AG09309 (cell line): ENCODE data around the gene YWHAB.

Experiments used
- DNase-seq: peaks from one replicate; pipeline ENCODE4 v3.0.0-alpha.2; 2010; ENCODE audit warnings: low read depth
- H3K4me3 ChIP-seq: 2 replicates; pipeline ENCODE4 v1.5.1; 2011; ENCODE audit warnings: mild to moderate bottlenecking, low read depth, low read length, moderate library complexity; ENCODE audit not compliant: control insufficient read depth
- TF ChIP-seq, protein P1 (sequence below): IDR thresholded peaks from 2 replicates; pipeline ENCODE4 v1.5.1; 2011; ENCODE audit warnings: mild to moderate bottlenecking, low read depth, low read length, inconsistent platforms; ENCODE audit not compliant: insufficient read depth, control insufficient read depth; ENCODE audit errors: missing control alignments

The YWHAB gene

DNA sequence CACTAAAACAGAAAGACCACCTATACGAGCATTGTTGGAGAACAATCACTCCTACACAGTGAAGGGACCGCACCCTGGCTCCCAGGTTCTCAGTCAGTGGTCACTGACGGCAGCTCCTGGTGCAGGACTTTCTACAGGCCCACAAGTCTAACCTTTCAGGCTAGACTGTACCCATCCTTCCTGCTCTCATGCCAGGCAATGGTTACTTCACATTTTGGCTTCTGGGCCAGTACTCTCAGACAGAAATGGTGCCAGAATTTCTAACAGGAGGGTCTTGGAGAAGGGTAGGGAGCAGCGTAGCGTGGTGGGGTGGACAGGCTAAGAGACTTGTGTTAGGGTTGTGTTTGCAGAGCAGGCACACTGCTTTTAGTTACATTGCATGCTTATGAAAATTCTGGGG, 62.6 kb downstream of the YWHAB start:
- no peak for DNase-seq
- no peak overlapping the region for H3K4me3 ChIP-seq
- TF ChIP-seq, protein P1, sequence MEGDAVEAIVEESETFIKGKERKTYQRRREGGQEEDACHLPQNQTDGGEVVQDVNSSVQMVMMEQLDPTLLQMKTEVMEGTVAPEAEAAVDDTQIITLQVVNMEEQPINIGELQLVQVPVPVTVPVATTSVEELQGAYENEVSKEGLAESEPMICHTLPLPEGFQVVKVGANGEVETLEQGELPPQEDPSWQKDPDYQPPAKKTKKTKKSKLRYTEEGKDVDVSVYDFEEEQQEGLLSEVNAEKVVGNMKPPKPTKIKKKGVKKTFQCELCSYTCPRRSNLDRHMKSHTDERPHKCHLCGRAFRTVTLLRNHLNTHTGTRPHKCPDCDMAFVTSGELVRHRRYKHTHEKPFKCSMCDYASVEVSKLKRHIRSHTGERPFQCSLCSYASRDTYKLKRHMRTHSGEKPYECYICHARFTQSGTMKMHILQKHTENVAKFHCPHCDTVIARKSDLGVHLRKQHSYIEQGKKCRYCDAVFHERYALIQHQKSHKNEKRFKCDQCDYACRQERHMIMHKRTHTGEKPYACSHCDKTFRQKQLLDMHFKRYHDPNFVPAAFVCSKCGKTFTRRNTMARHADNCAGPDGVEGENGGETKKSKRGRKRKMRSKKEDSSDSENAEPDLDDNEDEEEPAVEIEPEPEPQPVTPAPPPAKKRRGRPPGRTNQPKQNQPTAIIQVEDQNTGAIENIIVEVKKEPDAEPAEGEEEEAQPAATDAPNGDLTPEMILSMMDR = no peak

DNA sequence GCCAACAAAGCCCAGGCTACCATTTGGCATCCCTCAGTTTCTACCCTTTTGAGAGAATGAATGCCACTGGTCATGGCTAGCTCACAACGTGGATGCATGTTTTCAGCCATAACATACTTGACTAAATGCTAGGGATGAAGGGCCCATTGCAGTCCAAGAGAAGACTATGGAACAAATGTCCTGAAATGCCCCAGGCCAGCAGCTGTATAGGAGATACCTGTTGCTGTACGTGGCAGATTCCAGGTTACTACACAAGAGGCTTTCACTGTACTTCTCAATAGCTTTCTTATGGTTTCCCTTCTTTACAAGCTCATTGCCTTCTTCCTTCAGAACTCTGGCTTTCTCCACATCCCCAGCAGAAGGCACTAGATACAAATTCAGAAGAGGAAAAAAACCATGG, 63.0 kb downstream of the YWHAB start:
- DNase-seq = no peak
- TF ChIP-seq, protein P1 = no peak
- H3K4me3 ChIP-seq = no peak overlapping the region

DNA sequence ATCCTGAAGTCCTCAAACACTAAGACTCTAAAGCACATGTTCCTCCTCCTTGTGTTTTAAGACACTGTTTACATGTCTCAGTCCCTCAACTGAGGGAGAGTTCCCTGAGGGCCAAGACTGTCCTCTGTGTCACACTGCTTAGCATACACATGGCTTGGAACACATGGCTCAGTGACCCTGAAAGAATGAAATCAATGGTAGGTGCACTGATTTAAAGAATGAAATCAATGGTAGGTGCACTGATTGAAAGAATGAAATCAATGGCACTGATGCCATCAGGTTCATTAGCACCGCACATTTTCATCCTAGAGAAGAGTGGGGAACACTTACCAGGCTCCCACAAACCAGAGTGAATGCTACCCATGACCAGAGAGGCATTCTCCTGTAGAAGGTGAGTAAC, 64.9 kb downstream of the YWHAB start:
- no peak overlapping the region for H3K4me3 ChIP-seq
- TF ChIP-seq, protein P1 = no peak
- no peak for DNase-seq

DNA sequence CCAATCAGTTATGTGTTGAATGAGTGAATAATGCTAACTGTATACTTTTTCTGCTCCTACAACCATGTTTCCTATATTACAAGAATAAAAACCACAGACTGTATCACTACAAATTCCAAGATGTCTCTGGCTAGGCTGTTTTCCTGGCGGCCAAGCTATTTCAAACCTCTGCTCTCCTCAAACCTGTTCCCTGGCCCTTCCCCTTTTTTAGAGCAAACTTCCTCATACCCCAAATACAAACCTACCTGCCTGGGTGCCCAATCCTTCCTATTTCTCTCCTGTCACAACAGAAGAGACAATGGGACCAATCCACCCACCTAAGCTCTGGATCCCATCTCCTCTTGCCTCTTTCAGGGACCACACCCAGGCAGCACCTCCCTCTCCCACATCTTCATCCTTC, 67.2 kb downstream of the YWHAB start:
- H3K4me3 ChIP-seq = no peak overlapping the region
- no peak for DNase-seq
- TF ChIP-seq, protein P1 = no peak

DNA sequence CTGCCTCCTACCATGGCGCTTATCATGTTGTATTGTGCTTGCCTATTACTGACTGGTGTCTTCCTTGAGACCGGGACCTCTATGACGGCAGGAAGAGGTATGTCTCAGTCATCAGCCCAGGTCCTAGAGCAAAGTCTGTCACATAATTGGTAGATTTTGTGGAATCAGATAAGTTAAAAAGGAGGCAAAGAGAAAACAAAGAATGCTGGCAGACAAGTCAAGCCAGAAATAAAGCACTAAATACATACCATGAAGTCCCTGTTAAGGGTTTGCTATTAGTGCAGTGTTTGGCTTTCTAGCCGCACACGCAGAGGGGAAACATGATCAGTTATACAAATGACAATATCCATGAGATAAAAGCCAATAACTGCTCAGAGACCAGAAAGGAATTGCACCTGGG, 68.7 kb downstream of the YWHAB start:
- TF ChIP-seq, protein P1 = no peak
- DNase-seq = no peak
- H3K4me3 ChIP-seq = no peak overlapping the region

DNA sequence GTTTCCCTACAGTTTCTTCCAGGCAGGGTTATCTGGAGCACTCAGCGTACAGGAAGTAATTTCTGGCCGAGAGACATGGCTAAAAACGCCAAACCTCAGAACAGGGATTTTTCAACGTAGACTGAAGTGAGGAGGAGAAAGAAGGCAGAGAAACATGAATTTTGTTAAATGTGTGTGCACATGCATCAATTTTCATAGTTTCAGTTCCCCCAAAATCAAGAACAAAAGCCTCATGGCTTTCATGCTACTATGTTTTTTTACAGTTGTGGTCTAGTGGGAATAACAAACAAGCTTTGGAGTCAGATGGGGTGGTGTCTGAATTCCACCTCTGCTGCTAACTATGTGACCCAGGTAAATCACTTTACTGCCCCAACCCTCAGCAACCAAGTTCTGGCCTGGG, 69.8 kb downstream of the YWHAB start:
- H3K4me3 ChIP-seq = no peak overlapping the region
- DNase-seq = no peak
- TF ChIP-seq, protein P1 = no peak

DNA sequence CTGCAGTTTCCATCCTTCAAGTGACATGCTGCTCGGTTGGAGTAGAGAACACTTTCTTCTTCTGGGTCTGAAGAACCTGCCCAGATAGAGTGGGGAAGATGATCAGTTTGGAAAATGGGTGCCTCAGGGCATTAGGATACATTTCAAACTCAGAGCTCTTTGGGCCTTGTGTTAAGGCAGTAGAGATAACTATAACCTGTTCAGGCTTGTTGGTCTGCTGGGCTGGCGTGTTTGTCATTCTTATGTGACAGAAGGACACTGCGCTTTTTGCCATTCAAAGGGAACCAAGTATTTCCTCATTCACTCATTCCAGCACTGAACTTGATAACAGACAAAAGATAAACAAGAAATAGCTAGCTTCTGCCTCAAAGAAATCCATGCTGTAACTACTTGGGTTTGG, 70.9 kb downstream of the YWHAB start:
- no peak for DNase-seq
- TF ChIP-seq, protein P1 = no peak
- H3K4me3 ChIP-seq = no peak overlapping the region
